Mucosa of descending colon (tissue), 3 donors: ENCODE data around the gene PPME1. TPM values are rescaled to one million over a fixed set of nuclear protein-coding genes. Genes with fewer than 3 reads are reported as not detected.

ENCODE experiments used
- ATAC-seq: fragments of 200-7000 bp; cut with Tn5 transposase; one replicate; pipeline ENCODE4 v1.9.1; 2020; ENCODE audit warnings: mild to moderate bottlenecking, moderate library complexity
- DNase-seq, 3 donors: peaks; one replicate each; pipeline ENCODE4 v3.0.0-alpha.2; 2020
- H3K36me3 ChIP-seq: fragments of 200-600 bp; one replicate; pipeline ENCODE4 v1.8.0; 2021; ENCODE audit warnings: low read depth, mild to moderate bottlenecking
- H3K4me1 ChIP-seq: fragments of 200-600 bp; one replicate; pipeline ENCODE4 v1.8.0; 2021; ENCODE audit warnings: low read depth, mild to moderate bottlenecking
- H3K4me3 ChIP-seq: fragments of 200-600 bp; one replicate; pipeline ENCODE4 v1.8.0; 2021; ENCODE audit warnings: mild to moderate bottlenecking
- H3K9me3 ChIP-seq: fragments of 200-600 bp; one replicate; pipeline ENCODE4 v1.8.0; 2021; ENCODE audit warnings: mild to moderate bottlenecking
- intact Hi-C, 2 donors: fragments of 100-400 bp; cut with DNase I in 1 of 2; cut with micrococcal nuclease in 1 of 2; formaldehyde crosslinking; loops; one replicate each; pipeline versions ENCODE4 v1.11.0 to v1.11.1; 2022; cut with DNase I, micrococcal nuclease
- total RNA-seq, 3 donors: library from RNA; stranded (reverse); fragmentation: NEBNext Ultra II Directional in 2 of 3; extraction: Animal tissue kit (Norgen Biotek cat#: 25700) in 2 of 3; gene quantifications; one replicate each; pipeline versions ENCODE4 v1.2.1 to v1.2.4, GENCODE V29; 2021 to 2023
- TF ChIP-seq, protein P1 (sequence below): fragments of 200-600 bp; IDR thresholded peaks from one replicate; pipeline ENCODE4 v1.8.0; 2022; ENCODE audit warnings: antibody characterized with exemption, mild to moderate bottlenecking
- donor health status: DM: no; HTN: no; CAD: no; lungs with moderate emphysema.
- donor health status: DM: no; HTN: no; CAD: no.
- donor health status: DM: no; HTN: yes; CAD: no.

Gene PPME1
- total RNA-seq, 3 donors from 2014 or later, result 22.3 to 36.0 (median 26.3) TPM

DNA sequence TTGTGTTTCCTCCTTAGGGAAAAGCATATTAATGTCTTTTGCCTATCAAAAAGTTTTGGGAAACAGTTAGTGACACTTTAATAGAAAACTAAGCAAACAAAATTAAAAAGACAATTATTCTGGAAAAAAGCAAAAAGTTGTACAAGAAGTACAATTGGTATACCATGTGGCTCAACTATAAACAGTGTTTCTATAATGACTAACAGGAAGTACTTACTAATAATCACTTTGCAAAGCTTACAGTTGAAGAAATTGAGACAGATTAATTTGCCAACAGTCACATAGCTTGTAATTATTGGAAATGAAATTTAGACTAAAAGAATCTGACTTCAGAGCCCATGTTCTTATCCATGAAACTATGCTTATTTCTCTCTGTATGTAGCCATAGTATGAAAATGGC lies 24.7 kb downstream of the PPME1 start:
- H3K4me3 ChIP-seq, result no peak overlapping the region
- TF ChIP-seq, protein P1, sequence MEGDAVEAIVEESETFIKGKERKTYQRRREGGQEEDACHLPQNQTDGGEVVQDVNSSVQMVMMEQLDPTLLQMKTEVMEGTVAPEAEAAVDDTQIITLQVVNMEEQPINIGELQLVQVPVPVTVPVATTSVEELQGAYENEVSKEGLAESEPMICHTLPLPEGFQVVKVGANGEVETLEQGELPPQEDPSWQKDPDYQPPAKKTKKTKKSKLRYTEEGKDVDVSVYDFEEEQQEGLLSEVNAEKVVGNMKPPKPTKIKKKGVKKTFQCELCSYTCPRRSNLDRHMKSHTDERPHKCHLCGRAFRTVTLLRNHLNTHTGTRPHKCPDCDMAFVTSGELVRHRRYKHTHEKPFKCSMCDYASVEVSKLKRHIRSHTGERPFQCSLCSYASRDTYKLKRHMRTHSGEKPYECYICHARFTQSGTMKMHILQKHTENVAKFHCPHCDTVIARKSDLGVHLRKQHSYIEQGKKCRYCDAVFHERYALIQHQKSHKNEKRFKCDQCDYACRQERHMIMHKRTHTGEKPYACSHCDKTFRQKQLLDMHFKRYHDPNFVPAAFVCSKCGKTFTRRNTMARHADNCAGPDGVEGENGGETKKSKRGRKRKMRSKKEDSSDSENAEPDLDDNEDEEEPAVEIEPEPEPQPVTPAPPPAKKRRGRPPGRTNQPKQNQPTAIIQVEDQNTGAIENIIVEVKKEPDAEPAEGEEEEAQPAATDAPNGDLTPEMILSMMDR, result no peak
- H3K9me3 ChIP-seq, result no peaks in the 10 kb centered on the region
- ATAC-seq (no peak), DNase-seq (no peak)
- H3K36me3 ChIP-seq, result no peaks in the 10 kb centered on the region
- intact Hi-C loops, result no loop called here
- no peaks in the 10 kb centered on the region for H3K4me1 ChIP-seq

DNA sequence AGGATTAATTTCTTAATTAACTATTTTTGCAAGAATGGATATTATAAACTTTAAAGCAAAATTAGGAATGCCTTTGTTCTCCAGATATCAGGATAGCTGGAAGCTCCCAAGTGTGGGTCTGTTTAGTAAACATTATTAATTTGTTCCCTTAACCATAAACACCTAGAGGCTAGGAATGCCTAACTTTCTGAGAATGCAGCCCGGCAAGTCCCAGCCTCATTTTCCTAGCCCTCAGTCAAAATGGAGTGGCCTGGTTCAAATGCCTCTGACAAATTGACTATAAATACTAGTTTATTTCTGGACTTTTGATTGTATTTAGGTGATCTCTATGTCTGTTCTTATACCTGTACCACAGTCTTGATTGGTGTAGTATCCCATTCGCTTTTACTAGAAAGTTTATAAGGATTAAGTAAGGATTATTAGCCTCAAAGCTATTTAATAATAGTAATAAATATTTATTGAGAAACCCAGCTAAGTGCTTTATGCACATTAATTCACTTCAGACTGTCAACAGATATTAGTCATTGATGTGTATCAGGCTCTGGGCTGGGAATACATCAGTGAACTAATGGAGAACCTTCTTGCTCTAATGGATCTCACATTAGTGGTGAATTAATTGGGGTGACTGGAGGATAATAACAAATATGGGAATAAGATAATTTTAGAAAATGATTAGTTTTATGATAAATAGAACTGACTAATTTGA lies 25.8 kb downstream of the PPME1 start:
- Histone ChIP-seq H3K9me3 (no peaks in the 10 kb centered on the region), H3K36me3 (no peaks in the 10 kb centered on the region), H3K4me3 (no peak overlapping the region), H3K4me1 (no peaks in the 10 kb centered on the region)
- TF ChIP-seq, protein P1, result no peak
- DNase-seq (no peak), ATAC-seq (no peak)
- intact Hi-C loops, result no loop called here

DNA sequence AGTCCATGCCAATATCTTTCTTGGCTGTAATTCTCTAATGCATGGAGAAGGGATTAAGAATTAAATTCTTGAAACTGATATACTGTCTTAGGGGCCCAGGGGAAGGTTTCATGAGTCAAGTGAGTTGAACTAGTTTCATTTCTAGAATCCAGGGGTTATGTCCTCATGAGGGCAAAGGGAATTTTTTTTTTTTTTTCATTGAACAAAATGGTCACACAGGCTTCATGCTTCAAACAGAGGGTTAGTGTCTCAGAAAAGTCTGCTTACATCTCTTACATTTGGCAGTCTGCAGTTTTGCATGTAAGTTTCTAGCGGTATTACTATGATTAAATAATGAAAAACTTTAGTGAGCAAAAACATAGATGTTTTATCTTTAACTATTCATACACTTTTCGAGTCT lies 32.9 kb downstream of the PPME1 start:
- TF ChIP-seq, protein P1, result no peak
- ATAC-seq (no peak), DNase-seq (no peak)
- H3K36me3 ChIP-seq, result no peaks in the 10 kb centered on the region
- intact Hi-C loops, result no loop called here
- H3K4me1 ChIP-seq, result no peaks in the 10 kb centered on the region
- no peaks in the 10 kb centered on the region for H3K9me3 ChIP-seq
- no peak overlapping the region for H3K4me3 ChIP-seq

DNA sequence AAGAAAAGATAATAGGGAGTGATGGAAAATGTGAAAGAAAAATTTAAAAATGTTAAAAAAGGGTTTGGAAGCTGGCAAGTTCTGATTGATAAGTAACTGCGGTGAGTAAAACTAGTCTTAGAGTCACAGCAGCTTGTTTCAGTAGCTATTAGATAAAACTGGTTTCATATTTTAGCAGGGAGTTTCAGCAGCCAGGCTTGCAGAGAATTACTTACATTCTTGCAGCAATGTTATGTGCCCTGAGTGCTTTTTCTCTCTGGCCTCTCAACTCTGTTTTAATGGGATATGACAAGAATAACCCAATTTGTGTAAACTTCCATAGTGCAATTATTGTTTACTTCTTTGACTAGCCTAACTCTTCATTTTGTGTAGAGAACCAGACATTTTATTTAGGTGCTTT lies 33.6 kb downstream of the PPME1 start:
- ATAC-seq, result no peak

DNA sequence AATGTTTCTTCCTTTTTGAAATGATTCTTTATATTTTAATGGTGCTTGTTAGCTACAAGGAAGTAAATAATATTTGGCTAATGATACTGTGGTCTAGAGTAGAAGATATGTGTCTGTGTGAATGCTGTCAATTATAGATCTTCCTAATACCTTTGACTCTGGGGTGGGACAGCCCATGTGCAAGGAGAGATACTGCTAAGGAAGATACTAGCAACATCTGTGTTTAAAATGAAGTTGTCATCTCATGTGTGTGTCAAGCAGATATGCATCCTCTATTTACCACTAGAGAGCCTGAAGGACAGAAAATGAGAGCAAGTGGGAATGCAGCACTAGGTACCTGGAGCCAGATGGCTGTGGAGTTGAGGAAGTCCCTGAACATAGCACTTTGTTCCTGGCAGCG lies 34.1 kb downstream of the PPME1 start:
- DNase-seq, result no peak
- H3K4me3 ChIP-seq, result no peak overlapping the region
- no peaks in the 10 kb centered on the region for H3K4me1 ChIP-seq
- H3K36me3 ChIP-seq, result no peaks in the 10 kb centered on the region
- ATAC-seq, result no peak
- intact Hi-C loops, result no loop called here
- TF ChIP-seq, protein P1, result no peak
- H3K9me3 ChIP-seq, result no peaks in the 10 kb centered on the region

More for the DNA sequence above, 33.6 kb downstream of the PPME1 start:
- TF ChIP-seq, protein P1, result no peak
- Histone ChIP-seq H3K9me3 (no peaks in the 10 kb centered on the region), H3K4me1 (no peaks in the 10 kb centered on the region), H3K36me3 (no peaks in the 10 kb centered on the region), H3K4me3 (no peak overlapping the region)
- no peak for DNase-seq
- intact Hi-C loops, result no loop called here

DNA sequence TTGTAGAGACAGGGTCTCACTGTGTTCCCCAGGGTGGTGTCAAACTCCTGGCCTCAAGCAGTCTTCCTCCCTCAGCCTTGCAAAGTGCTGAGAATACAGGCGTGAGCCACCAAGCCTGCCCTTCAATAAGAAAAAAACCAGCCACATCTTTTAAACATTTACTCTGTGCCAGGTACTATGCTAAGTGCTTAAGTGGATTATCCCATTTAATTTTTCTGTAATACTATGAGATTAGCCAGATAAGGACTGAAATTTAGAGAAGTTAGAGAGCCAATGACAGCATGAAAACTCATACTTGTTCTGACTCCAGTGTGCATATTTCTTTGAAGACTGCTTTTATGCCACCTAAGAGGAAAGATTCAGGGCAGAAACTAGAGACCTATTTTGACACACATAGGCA lies 35.7 kb downstream of the PPME1 start:
- intact Hi-C loops, result no loop called here
- DNase-seq (no peak), ATAC-seq (no peak)
- Histone ChIP-seq H3K9me3 (no peaks in the 10 kb centered on the region), H3K4me1 (no peaks in the 10 kb centered on the region), H3K36me3 (no peaks in the 10 kb centered on the region), H3K4me3 (no peak overlapping the region)
- TF ChIP-seq, protein P1, result no peak
